Measurements from ENCODE around the gene MCEMP1.

Gene MCEMP1

GRCh38 chr19:7715671-7716070, 38.8 kb downstream of the MCEMP1 start:
- Histone ChIP-seq H3K4ac (ENCODE audit: low read depth, low read length) (no peak overlapping the region), H3K79me2 (ENCODE audit: control insufficient read depth, insufficient read depth, low read length, poor library complexity) (no peaks in the 10 kb centered on the region), H3K27ac (ENCODE audit: low read depth, low read length) (no peak overlapping the region), H3K18ac (ENCODE audit: low read length) (no peak overlapping the region), H3K79me1 (ENCODE audit: low read length) (no peaks in the 10 kb centered on the region), H3K9me3 (ENCODE audit: insufficient read depth, low read depth, low read length) (no peaks in the 10 kb centered on the region), H3K4me2 (ENCODE audit: low read length) (no peak overlapping the region), H4K12ac (ENCODE audit: low read depth, low read length) (no peak overlapping the region), H3K14ac (ENCODE audit: low read length) (no peak overlapping the region), H3K9ac (ENCODE audit: low read length) (no peak overlapping the region), H2AFZ (ENCODE audit: insufficient read depth, low read length, poor library complexity) (no peak overlapping the region), H2BK5ac (ENCODE audit: low read depth, low read length, poor library complexity) (no peak overlapping the region), H3K4me3 (ENCODE audit: low read depth, low read length) (no peak overlapping the region), H3K23ac (ENCODE audit: low read length) (no peak overlapping the region), H3K36me3 (ENCODE audit: control insufficient read depth in 1 of 2, insufficient read depth in 2 of 2, low read length in 2 of 2) (no peaks in the 10 kb centered on the region), H3K4me1 (ENCODE audit: control insufficient read depth in 1 of 2, insufficient read depth in 2 of 2, low read length in 2 of 2) (no peaks in the 10 kb centered on the region), H2AK5ac (ENCODE audit: low read length) (no peak overlapping the region), H4K91ac (ENCODE audit: low read depth, low read length) (no peak overlapping the region), H4K8ac (ENCODE audit: low read depth, low read length) (no peak overlapping the region), H3K27me3 (ENCODE audit: insufficient read depth, low read length) (no peaks in the 10 kb centered on the region), H2BK12ac (ENCODE audit: low read length) (no peak overlapping the region), H2BK120ac (ENCODE audit: insufficient read depth, low read length, poor library complexity) (no peak overlapping the region)
- no peak for DNase-seq
- WGBS (ENCODE audit: extremely low coverage, insufficient coverage, insufficient read length): no CpG with 5 or more reads among the region's 1 CpG

DNA sequence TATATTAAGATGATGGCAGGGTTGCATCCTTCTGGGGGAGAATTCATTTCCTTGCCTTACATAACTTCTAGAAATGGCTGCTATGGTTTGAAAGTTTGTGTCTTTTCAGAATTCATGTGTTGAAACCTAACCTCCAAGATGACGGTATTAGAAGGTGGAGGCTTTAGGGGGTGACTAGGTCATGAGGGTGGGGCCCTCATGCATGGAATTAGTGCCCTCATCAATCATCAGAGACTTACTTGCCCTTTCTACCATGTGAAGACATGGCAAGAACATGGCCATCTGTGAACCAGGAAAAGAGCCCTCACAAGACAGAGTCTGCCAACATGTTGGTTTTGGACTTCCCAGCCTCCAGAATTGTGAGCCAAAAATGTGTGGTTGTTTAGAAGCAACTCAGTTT, 39.9 kb downstream of the MCEMP1 start:
- Histone ChIP-seq H3K27ac (ENCODE audit: low read depth, low read length) (no peak overlapping the region), H3K79me2 (ENCODE audit: control insufficient read depth, insufficient read depth, low read length, poor library complexity) (no peaks in the 10 kb centered on the region)

GRCh38 chr19:7718668-7719067, 41.8 kb downstream of the MCEMP1 start:
- no peak overlapping the region for H3K23ac ChIP-seq (ENCODE audit: low read length)
- DNase-seq: no peak
- H3K4me2 ChIP-seq (ENCODE audit: low read length): no peak overlapping the region
- no peak overlapping the region for H2BK12ac ChIP-seq (ENCODE audit: low read length)
- no CpG with 5 or more reads among the region's 8 CpGs for WGBS (ENCODE audit: extremely low coverage, insufficient coverage, insufficient read length)
- no peak overlapping the region for H2BK5ac ChIP-seq (ENCODE audit: low read depth, low read length, poor library complexity)
- no peak overlapping the region for H3K18ac ChIP-seq (ENCODE audit: low read length)
- H4K12ac ChIP-seq (ENCODE audit: low read depth, low read length): no peak overlapping the region
- H3K9ac ChIP-seq (ENCODE audit: low read length): no peak overlapping the region
- no peak overlapping the region for H3K14ac ChIP-seq (ENCODE audit: low read length)
- H3K36me3 ChIP-seq (ENCODE audit: control insufficient read depth in 1 of 2, insufficient read depth in 2 of 2, low read length in 2 of 2): no peaks in the 10 kb centered on the region
- no peak overlapping the region for H4K91ac ChIP-seq (ENCODE audit: low read depth, low read length)
- no peak overlapping the region for H4K8ac ChIP-seq (ENCODE audit: low read depth, low read length)
- H3K4me3 ChIP-seq (ENCODE audit: low read depth, low read length): no peak overlapping the region
- no peak overlapping the region for H2AFZ ChIP-seq (ENCODE audit: insufficient read depth, low read length, poor library complexity)
- no peak overlapping the region for H2BK120ac ChIP-seq (ENCODE audit: insufficient read depth, low read length, poor library complexity)
- no peaks in the 10 kb centered on the region for H3K9me3 ChIP-seq (ENCODE audit: insufficient read depth, low read depth, low read length)
- no peaks in the 10 kb centered on the region for H3K27me3 ChIP-seq (ENCODE audit: insufficient read depth, low read length)
- no peaks in the 10 kb centered on the region for H3K79me2 ChIP-seq (ENCODE audit: control insufficient read depth, insufficient read depth, low read length, poor library complexity)
- H3K27ac ChIP-seq (ENCODE audit: low read depth, low read length): no peak overlapping the region
- no peak overlapping the region for H2AK5ac ChIP-seq (ENCODE audit: low read length)
- H3K79me1 ChIP-seq (ENCODE audit: low read length): no peaks in the 10 kb centered on the region
- no peaks in the 10 kb centered on the region for H3K4me1 ChIP-seq (ENCODE audit: control insufficient read depth in 1 of 2, insufficient read depth in 2 of 2, low read length in 2 of 2)
- no peak overlapping the region for H3K4ac ChIP-seq (ENCODE audit: low read depth, low read length)

More for the DNA sequence above, 39.9 kb downstream of the MCEMP1 start:
- H3K14ac ChIP-seq (ENCODE audit: low read length): no peak overlapping the region
- no peak overlapping the region for H3K4me2 ChIP-seq (ENCODE audit: low read length)
- no peaks in the 10 kb centered on the region for H3K36me3 ChIP-seq (ENCODE audit: control insufficient read depth in 1 of 2, insufficient read depth in 2 of 2, low read length in 2 of 2)
- no peak overlapping the region for H2AK5ac ChIP-seq (ENCODE audit: low read length)
- H4K91ac ChIP-seq (ENCODE audit: low read depth, low read length): no peak overlapping the region
- no peak overlapping the region for H3K4ac ChIP-seq (ENCODE audit: low read depth, low read length)
- H3K4me1 ChIP-seq (ENCODE audit: control insufficient read depth in 1 of 2, insufficient read depth in 2 of 2, low read length in 2 of 2): no peaks in the 10 kb centered on the region
- no peaks in the 10 kb centered on the region for H3K27me3 ChIP-seq (ENCODE audit: insufficient read depth, low read length)
- H2BK12ac ChIP-seq (ENCODE audit: low read length): no peak overlapping the region
- H3K9me3 ChIP-seq (ENCODE audit: insufficient read depth, low read depth, low read length): no peaks in the 10 kb centered on the region
- no peak overlapping the region for H3K18ac ChIP-seq (ENCODE audit: low read length)
- H3K4me3 ChIP-seq (ENCODE audit: low read depth, low read length): no peak overlapping the region
- no peak overlapping the region for H3K23ac ChIP-seq (ENCODE audit: low read length)
- no peak overlapping the region for H2BK5ac ChIP-seq (ENCODE audit: low read depth, low read length, poor library complexity)
- no peak overlapping the region for H2AFZ ChIP-seq (ENCODE audit: insufficient read depth, low read length, poor library complexity)
- no peak for DNase-seq
- no peak overlapping the region for H4K8ac ChIP-seq (ENCODE audit: low read depth, low read length)
- H4K12ac ChIP-seq (ENCODE audit: low read depth, low read length): no peak overlapping the region
- H3K79me1 ChIP-seq (ENCODE audit: low read length): no peaks in the 10 kb centered on the region
- no peak overlapping the region for H3K9ac ChIP-seq (ENCODE audit: low read length)
- H2BK120ac ChIP-seq (ENCODE audit: insufficient read depth, low read length, poor library complexity): no peak overlapping the region
- WGBS (ENCODE audit: extremely low coverage, insufficient coverage, insufficient read length): no CpG with 5 or more reads among the region's 1 CpG

DNA sequence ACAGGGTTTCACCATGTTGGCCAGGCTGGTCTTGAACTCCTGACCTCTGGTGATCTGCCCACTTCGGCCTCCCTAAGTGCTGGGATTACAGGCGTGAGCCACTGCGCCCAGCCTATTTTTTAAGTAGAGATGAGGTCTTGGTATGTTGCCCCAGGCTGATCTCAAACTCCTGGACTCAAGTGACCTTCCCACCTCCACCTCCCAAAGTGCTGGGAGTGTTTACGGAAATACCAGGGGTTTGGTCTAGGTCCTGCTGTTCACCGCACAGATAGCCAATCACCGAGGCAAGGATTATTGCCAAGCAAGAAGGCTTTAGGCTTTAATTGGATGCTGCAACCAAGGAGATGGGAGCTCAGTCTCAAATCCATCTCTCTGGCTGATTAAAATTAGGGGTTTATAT, 43.5 kb downstream of the MCEMP1 start:
- Histone ChIP-seq H3K79me1 (ENCODE audit: low read length) (no peaks in the 10 kb centered on the region), H4K91ac (ENCODE audit: low read depth, low read length) (no peak overlapping the region), H4K12ac (ENCODE audit: low read depth, low read length) (no peak overlapping the region), H3K4me1 (ENCODE audit: control insufficient read depth in 1 of 2, insufficient read depth in 2 of 2, low read length in 2 of 2) (no peaks in the 10 kb centered on the region), H3K18ac (ENCODE audit: low read length) (no peak overlapping the region), H2BK120ac (ENCODE audit: insufficient read depth, low read length, poor library complexity) (no peak overlapping the region), H2AFZ (ENCODE audit: insufficient read depth, low read length, poor library complexity) (no peak overlapping the region), H2BK5ac (ENCODE audit: low read depth, low read length, poor library complexity) (no peak overlapping the region), H3K27ac (ENCODE audit: low read depth, low read length) (no peak overlapping the region), H2BK12ac (ENCODE audit: low read length) (no peak overlapping the region), H3K4me3 (ENCODE audit: low read depth, low read length) (no peak overlapping the region), H3K4me2 (ENCODE audit: low read length) (no peak overlapping the region), H4K8ac (ENCODE audit: low read depth, low read length) (no peak overlapping the region), H3K4ac (ENCODE audit: low read depth, low read length) (no peak overlapping the region), H3K9me3 (ENCODE audit: insufficient read depth, low read depth, low read length) (no peaks in the 10 kb centered on the region), H3K79me2 (ENCODE audit: control insufficient read depth, insufficient read depth, low read length, poor library complexity) (no peaks in the 10 kb centered on the region), H3K27me3 (ENCODE audit: insufficient read depth, low read length) (no peaks in the 10 kb centered on the region), H2AK5ac (ENCODE audit: low read length) (no peak overlapping the region), H3K14ac (ENCODE audit: low read length) (no peak overlapping the region), H3K9ac (ENCODE audit: low read length) (no peak overlapping the region), H3K36me3 (ENCODE audit: control insufficient read depth in 1 of 2, insufficient read depth in 2 of 2, low read length in 2 of 2) (no peaks in the 10 kb centered on the region), H3K23ac (ENCODE audit: low read length) (no peak overlapping the region)
- WGBS (ENCODE audit: extremely low coverage, insufficient coverage, insufficient read length): no CpG with 5 or more reads among the region's 6 CpGs
- peak; percentile 14 to 50 for DNase-seq
